GM19193 (cell line): ENCODE data around the gene PROZ.

ENCODE experiments used
- POLR2A ChIP-seq: IDR thresholded peaks from 4 replicates; pipeline ENCODE4 v1.6.1; 2011; ENCODE audit not compliant: insufficient read depth, insufficient read length; ENCODE audit errors: extremely low read depth

Gene PROZ

DNA sequence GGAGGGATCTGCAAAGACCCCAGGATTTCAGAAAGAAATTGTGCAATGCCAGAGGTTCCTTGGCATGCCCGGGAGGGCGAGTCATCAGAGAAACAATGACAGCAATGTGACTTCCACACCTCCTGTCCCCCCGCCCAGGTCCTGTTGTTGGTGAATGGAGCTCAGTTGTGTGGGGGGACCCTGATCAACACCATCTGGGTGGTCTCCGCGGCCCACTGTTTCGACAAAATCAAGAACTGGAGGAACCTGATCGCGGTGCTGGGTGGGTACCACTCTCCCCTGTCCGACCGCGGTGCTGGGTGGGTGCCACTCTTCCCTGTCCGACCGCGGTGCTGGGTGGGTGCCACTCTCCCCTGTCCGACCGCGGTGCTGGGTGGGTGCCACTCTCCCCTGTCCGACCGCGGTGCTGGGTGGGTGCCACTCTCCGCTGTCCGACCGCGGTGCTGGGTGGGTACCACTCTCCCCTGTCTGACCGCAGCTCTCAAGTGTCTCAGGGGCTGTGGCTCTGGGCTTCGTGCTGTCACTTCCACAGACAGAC is 41.0 kb upstream of the PROZ start:
- TF ChIP-seq POLR2A: no peak

DNA sequence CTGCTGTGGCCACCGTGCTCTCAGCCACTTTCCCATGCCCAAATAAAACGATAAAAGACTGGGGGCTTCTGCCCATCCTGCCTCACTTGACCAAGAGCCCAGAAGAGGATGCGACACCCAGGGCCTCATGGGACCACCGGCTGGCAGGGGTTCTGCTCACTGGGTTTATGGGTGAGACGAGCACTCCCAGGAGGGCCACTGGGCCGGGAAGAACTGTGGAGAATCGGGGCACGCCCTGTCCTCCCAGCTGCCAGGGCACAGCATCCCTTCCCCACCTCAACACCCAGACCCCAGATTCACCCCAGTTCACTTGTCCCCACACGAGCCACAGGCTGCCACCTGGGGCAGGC is 40.6 kb upstream of the PROZ start:
- TF ChIP-seq POLR2A: no peak

DNA sequence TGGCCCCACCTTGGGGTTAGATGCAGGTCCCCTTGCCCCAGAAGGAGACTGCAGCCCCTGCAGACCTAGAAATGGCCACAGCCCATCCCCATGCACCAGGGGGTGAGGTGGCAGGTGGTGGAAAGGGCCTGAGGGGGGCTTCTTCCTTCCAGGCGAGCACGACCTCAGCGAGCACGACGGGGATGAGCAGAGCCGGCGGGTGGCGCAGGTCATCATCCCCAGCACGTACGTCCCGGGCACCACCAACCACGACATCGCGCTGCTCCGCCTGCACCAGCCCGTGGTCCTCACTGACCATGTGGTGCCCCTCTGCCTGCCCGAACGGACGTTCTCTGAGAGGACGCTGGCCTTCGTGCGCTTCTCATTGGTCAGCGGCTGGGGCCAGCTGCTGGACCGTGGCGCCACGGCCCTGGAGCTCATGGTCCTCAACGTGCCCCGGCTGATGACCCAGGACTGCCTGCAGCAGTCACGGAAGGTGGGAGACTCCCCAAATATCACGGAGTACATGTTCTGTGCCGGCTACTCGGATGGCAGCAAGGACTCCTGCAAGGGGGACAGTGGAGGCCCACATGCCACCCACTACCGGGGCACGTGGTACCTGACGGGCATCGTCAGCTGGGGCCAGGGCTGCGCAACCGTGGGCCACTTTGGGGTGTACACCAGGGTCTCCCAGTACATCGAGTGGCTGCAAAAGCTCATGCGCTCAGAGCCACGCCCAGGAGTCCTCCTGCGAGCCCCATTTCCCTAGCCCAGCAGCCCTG is 40.0 kb upstream of the PROZ start:
- TF ChIP-seq POLR2A: no peak

DNA sequence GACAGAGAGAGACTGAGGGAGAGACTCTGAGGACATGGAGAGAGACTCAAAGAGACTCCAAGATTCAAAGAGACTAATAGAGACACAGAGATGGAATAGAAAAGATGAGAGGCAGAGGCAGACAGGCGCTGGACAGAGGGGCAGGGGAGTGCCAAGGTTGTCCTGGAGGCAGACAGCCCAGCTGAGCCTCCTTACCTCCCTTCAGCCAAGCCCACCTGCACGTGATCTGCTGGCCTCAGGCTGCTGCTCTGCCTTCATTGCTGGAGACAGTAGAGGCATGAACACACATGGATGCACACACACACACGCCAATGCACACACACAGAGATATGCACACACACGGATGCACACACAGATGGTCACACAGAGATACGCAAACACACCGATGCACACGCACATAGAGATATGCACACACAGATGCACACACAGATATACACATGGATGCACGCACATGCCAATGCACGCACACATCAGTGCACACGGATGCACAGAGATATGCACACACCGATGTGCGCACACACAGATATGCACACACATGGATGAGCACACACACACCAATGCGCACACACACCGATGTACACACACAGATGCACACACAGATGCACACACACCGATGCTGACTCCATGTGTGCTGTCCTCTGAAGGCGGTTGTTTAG is 39.2 kb upstream of the PROZ start:
- TF ChIP-seq POLR2A: no peak

DNA sequence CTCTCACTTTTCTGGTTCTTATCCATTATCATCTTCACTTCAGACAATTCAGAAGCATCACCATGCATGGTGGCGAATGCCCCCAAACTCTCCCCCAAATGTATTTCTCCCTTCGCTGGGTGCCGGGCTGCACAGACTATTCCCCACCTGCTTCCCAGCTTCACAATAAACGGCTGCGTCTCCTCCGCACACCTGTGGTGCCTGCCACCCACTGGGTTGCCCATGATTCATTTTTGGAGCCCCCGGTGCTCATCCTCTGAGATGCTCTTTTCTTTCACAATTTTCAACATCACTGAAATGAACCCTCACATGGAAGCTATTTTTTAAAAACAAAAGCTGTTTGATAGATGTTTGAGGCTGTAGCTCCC is 38.6 kb upstream of the PROZ start:
- no peak for TF ChIP-seq POLR2A

DNA sequence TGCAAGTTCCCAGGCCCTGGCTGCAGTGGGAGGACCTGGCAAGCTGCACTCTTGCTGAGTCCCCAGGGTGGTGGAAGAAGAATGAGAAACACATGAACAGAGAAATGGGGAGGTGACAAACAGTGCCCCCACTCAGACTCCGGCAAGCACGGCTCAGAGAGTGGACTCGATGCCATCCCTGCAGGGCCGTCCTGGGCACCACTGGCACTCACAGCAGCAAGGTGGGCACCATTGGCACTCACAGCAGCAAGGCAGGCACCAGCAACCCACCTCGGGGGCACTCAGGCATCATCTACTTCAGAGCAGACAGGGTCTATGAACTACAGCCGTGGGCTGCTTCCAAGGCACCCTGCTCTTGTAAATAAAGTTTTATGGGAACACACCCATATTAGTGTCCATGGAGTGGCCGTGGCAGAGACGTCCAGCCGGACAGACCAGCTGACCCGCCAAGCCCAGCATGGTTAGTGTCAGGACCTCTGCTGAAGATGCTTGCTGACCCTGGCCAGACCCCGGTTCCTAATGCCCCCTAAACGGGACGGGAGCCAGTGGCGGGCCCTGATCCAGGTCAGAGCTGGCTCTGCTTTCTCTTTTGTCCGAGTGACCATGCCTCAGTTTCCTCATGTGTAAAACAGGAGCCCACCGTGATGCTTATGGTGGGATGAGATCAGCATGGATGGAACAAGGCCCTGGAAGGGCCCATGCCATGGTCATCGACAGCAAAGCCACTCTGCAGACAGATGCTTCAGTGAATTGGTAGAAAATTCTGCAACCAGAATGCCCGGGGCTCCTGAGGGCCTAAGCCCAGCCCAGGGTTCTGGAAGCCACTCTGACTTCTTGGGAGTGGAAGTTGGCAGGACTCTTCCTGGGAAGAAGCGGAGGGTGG is 37.9 kb upstream of the PROZ start:
- TF ChIP-seq POLR2A: no peak

DNA sequence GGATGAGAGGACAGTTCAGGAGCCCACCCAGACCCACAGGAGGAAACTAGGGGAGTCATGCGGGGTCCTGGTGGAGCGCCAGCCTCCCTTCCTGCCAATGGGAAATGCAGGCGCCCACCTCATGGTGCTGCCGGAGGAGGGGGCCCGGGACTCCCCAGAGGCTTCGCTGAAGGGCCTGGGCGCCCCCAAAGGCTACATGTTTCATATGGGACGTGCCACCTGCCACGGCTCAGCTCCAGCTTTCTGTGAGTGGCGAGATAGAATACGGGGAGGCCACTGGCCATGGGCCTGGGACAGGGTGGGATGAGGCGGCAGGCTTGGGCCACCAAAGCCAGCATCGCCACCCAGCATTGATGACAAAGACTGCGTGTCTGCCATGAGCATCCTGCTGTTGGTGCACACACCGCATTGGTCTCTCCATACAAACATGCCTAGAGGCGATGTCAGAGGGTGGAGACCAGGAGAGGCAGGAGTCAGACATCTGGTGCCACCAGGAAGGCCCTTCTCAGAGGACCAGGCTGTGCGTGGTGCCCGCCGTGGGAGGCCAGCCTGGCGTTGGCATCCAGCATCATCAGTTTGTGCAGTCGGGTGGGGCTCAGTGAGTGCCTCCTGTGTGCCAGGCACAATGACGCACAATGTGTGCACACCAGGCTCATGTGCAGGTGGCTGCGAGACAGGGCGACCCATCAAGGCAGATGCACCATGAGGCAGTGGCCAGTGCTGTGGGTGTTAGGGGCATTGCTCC is 37.1 kb upstream of the PROZ start:
- TF ChIP-seq POLR2A: no peak

DNA sequence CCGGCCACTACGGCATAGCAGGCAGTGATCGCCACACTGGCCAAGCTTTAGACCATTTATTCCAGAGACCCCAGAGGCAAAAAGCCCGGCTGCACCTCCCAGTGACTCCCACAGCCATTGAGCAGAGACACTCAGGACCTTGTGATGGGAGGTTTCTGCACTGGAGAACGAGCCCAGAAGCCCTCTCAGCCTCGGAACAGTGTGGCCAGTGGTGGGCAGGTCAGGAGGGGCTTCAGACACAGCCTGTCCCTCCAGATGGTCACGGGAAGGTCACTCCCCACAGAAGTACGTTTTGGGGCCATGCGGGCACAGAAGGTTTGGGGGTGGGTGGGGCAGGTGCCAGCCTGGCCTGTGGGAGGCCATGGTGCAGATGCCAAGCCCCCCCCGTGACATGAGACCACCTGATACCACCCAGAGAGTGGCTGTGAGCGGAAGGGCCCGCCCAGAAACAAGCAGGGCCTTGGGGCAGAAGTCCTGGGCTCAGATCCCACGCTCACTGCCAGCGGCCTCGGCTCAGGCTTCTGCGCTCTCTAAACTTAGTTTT is 36.4 kb upstream of the PROZ start:
- no peak for TF ChIP-seq POLR2A

DNA sequence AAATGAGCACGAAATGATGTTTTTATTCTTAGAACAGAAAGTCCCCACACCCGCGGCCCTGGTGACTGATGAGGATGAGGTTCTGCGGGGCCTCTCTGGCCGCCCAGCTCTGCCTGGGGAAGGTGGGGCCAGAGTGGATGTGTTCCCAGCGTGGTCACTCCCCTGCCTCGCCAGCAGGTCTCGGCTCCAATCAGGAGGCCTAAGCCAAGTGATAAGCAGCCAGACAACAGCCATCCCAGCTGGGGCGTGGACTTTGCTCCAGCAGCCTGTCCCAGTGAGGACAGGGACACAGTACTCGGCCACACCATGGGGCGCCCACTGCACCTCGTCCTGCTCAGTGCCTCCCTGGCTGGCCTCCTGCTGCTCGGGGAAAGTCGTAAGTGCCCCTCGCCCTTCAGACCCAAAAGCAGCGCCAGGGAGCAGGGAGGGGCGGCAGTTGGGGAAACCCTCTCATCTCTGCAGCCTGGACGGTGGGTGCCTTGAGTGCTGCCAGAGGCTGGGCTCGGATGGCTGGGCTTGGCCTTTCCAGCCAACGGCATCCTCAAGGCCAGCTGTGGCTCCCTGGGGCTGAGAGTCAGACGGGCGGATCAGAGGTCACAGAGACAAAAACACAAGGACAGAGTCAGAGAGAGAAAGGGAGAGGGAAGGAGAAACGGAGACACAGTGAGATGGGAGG is 35.8 kb upstream of the PROZ start, which contains the start of gene F10:
F10 (plus strand) TSS at position 250 of the 676 bp plus-strand sequence; CDS start at position 307, 57 bp downstream.
- TF ChIP-seq POLR2A: no peak

DNA sequence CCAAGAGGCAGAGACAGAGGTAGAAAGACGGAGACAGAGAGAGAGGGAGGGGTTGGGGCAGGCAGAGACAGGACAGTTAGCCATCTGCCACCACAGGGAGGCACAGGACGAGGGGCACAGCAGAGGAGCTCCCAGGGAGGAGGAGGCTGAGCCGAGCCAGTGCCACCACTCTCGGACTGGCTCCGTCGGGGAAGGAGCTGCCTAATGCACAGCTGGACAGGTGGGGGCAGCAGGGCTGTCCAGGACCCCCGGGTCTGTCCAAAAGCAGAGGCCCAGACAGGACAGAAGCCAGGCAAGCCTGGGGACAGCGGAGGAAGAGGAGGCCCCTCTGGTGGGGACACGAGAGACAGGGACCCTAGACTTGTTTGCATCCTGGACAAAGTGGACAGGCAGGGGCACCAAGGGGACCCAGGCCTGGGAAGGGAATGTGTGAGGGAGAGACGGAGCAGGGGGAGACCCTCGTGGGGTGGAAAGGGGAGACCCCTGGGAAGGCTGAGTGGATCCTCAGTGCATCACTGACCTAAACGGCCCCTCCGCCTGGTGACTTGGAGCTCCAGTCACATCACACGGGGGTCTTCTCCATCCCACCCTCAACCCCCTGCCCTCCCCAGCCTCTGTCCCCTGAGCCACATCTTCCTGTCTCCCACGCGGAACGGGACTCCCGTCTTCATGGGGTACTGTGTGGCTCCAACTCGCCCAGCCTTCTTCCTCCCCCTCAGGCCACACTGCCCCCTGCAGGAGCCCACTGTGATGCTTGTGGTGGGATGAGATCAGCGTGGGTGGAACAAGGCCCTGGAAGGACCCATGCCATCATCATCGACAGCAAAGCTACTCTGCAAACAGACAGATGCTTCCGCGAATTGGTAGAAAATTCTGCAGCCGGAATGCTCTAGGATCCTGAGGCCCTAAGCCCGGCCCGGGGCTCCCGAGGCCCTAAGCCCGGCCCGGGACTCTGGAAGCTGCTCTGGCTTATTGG is 34.9 kb upstream of the PROZ start:
- no peak for TF ChIP-seq POLR2A

DNA sequence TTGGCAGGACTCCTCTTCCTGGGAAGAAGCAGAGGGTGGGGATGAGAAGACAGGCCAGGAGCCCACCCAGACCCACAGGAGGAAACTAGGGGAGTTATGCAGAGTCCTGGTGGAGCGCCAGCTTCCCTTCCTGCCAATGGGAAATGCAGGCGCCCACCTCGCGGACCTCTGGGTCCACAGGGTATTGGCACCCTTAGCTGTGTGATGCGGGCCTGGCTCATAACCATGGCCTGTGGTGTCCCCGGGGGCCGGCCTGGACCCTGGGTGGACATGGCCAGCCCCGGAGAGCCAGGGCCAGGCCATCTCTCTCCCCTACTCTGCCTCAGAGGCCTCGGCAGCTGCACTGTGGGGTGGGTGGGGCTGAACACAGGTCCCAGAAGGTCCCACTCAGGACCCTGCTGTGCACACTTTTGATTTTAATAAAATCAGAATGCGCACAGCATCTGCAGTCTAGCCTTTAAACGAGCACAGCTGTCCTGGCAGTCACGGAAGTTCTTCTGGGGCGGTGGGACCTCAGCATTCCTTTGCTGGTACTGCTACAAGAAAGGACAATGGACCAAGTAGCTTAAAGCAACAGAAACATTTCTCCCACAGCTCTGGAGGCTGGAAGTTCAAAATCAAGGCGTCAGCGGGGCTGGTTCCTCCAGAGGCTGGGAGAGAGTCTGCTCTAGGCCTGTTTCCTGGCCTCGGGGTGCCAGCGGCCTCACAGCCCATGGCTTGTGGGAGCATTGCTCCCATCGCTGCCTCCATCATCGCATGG is 34.1 kb upstream of the PROZ start:
- no peak for TF ChIP-seq POLR2A

DNA sequence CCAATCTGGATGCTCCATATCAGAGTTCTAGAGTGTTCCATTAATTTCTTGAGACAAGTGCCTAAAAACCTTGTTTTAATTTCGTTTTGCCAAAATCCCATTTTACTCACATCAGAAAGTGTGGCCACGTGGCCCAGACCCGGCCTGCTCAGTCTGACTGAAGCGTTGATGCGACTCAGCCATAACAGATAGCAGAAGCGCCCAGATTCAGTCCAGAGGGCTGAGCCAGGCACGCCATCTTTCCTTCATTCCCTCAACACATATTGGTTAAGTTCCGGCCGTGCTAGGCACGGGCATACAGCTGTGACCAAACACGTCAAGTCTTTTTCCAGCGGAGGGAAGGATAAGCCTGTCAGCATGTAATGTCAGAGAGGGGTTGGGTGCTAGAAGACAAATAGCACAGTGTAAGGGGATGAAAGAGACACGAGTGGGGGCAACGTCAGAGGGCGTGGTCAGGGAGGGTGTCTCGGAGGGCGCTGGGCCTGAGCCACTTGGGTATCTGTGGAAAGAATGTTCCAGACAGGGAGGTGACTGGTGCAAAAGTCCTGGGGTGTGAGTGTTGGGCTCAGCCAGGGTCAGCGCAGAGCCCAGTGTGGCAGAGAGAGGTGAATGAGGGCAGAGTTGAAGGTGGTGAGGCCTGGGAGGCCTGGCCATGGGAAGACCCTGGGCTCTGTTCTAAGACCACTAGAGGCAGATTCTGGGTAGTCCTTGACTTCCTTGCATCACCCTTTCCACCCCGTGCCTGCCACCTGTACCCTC is 32.8 kb upstream of the PROZ start:
- no peak for TF ChIP-seq POLR2A
